Activated naive CD4-positive, alpha-beta T cell treated with anti-CD3 and anti-CD28 coated beads for 36 hours (primary cell): ENCODE data around the gene MAPK9. TPM values are rescaled to one million over a fixed set of nuclear protein-coding genes. Genes with fewer than 3 reads are reported as not detected.
A peak's percentile ranks its signal among the peaks of the same experiment; 100 is the strongest.

Experiments
- CTCF ChIA-PET: fragments of 350-600 bp; sonication (Branson Sonifier 250); formaldehyde crosslinking; loops from one replicate; lab custom pipeline; 2021; ENCODE audit warnings: antibody characterized with exemption; lab: Charles Lee
- DNase-seq: peaks from one replicate; pipeline ENCODE4 v3.0.0-alpha.2; 2020
- H3K27ac Mint-ChIP-seq: one replicate; pipeline ENCODE4 v1.8.0; 2021; ENCODE audit warnings: mild to moderate bottlenecking, mixed read lengths
- H3K27me3 Mint-ChIP-seq: one replicate; pipeline ENCODE4 v1.8.0; 2021; ENCODE audit warnings: low read depth, mixed read lengths
- H3K36me3 Mint-ChIP-seq: one replicate; pipeline ENCODE4 v1.8.0; 2021; ENCODE audit warnings: low read depth, mixed read lengths
- H3K4me1 Mint-ChIP-seq: one replicate; pipeline ENCODE4 v1.8.0; 2021; ENCODE audit warnings: low read depth, mixed read lengths
- H3K4me3 Mint-ChIP-seq: one replicate; pipeline ENCODE4 v1.8.0; 2021; ENCODE audit warnings: mild to moderate bottlenecking, moderate library complexity, mixed read lengths
- H3K9me3 Mint-ChIP-seq: one replicate; pipeline ENCODE4 v1.8.0; 2021; ENCODE audit warnings: mixed read lengths
- intact Hi-C: fragments of 100-400 bp; cut with micrococcal nuclease; formaldehyde crosslinking; loops from one replicate; pipeline ENCODE4 v1.15.1; 2023
- total RNA-seq, 2 experiments: library from RNA; stranded (reverse); gene quantifications; one replicate each; pipeline ENCODE4 v1.2.3, GENCODE V29; 2021

The MAPK9 gene
- total RNA-seq, 2 experiments from 2014 or later, result 30.8 to 34.4 TPM

- no peaks in the 10 kb centered on the region for H3K4me1 Mint-ChIP-seq
- no peaks in the 10 kb centered on the region for H3K27me3 Mint-ChIP-seq
- intact Hi-C loops, result no loop called here
- no peak overlapping the region for H3K27ac Mint-ChIP-seq
- H3K36me3 Mint-ChIP-seq, result no peaks in the 10 kb centered on the region
- no peak overlapping the region for H3K4me3 Mint-ChIP-seq
- CTCF ChIA-PET, result interaction anchor here (1.7 kb wide), 1 partner anchor 8 kb away, joined by 9 read pairs; no protein-coding TSS in a partner anchor
- H3K9me3 Mint-ChIP-seq, result no peaks in the 10 kb centered on the region
- no peak for DNase-seq
Observed at GRCh38 chr5:180323160-180323559, 31.3 kb upstream of the MAPK9 start.

- CTCF ChIA-PET, result interaction anchor here (1.4 to 1.8 kb wide), 3 partner anchors 10 to 25 kb away, joined by 4 to 14 read pairs (median 6); no protein-coding TSS in a partner anchor
- Mint-ChIP-seq H3K27ac (no peak overlapping the region), H3K9me3 (no peaks in the 10 kb centered on the region), H3K27me3 (no peaks in the 10 kb centered on the region), H3K4me3 (no peak overlapping the region), H3K36me3 (no peaks in the 10 kb centered on the region), H3K4me1 (no peaks in the 10 kb centered on the region)
- intact Hi-C loops, result no loop called here
- DNase-seq, result no peak
Observed at GRCh38 chr5:180318456-180319089, 26.7 kb upstream of the MAPK9 start.

GRCh38 chr5:180316586-180316985 lies 24.7 kb upstream of the MAPK9 start:
- Mint-ChIP-seq H3K4me3 (no peak overlapping the region), H3K4me1 (no peaks in the 10 kb centered on the region), H3K27ac (no peak overlapping the region), H3K9me3 (no peaks in the 10 kb centered on the region), H3K27me3 (no peaks in the 10 kb centered on the region), H3K36me3 (no peaks in the 10 kb centered on the region)
- no peak for DNase-seq
- CTCF ChIA-PET, result interaction anchor here (1.0 to 4.3 kb wide), 10 partner anchors 9 to 191 kb away, joined by 3 to 77 read pairs (median 9); partner anchors contain the start of gene MAPK9
- intact Hi-C loops, result no loop called here

DNA sequence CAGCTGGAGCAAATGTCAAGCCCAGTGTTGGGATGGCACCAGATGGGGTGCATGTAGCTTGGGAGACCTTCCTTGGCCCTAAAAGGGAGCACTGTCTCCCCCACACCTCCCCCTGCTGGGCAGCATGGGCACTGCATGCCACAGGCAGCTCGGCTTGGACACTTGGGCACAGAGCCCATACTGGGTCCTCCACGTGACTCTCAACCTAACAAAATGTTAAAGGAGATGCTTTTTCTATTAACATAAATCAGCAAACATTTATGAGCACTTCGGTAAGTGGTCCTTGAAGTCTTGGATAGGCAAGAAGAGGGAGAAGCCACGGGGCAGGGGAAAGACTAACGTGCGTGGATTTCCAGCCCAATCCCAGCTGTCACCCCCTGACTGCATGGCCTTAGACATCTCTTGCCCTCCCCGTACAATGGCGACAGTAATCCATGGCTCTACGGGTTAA lies 23.9 kb upstream of the MAPK9 start:
- Mint-ChIP-seq H3K27ac (no peak overlapping the region), H3K27me3 (no peaks in the 10 kb centered on the region), H3K4me1 (no peaks in the 10 kb centered on the region), H3K36me3 (no peaks in the 10 kb centered on the region), H3K9me3 (no peaks in the 10 kb centered on the region), H3K4me3 (no peak overlapping the region)
- CTCF ChIA-PET, result interaction anchor here (0.8 to 4.3 kb wide), 20 partner anchors 8 to 553 kb away, joined by 3 to 77 read pairs (median 4); partner anchors contain the start of gene MAPK9
- peak; percentile 81 for DNase-seq
- intact Hi-C loops, result loop anchor here (1.0 kb wide), 2 partner anchors 22 to 188 kb away; no protein-coding TSS in a partner anchor

DNA sequence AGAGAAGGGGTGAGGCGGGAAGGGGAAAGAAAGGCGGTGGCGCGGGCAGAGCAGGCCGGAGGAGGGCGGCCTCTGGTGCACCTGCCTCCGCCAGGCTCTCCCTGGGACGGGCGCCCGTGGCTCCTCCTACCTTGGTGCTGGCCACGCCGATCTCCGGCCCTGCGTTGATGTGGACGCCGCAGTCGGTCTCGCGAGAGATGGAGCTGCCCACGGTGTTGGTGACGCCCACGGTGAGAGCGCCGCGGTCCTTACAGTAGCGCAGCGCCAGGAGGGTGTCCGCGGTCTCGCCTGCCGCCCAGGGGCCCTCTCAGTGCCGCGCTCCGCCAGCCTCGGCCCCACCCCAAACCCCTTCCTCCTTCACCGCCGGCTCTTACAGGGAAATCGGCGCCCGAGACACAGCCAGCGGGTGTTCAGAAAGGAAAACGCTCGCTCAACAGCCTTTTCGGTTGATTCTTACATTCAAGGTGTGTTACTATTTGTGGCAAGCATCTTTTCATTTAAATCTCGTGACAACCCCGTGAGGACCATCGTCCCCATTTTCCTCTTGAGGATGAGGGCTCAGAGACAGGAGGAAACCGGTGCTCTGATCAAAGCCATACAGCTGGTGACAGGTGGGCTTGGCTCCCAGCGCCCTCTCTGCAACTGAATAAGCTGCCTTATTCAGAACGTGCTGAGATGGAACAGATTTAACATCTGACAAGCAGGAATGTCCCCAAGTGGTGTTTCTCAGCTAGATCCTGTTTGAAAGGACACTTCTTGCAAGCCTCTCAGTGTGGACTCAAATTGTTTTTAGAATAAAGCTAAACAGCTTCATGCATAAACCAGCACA lies 22.0 kb upstream of the MAPK9 start:
- intact Hi-C loops, result no loop called here
- Mint-ChIP-seq H3K27me3 (no peaks in the 10 kb centered on the region), H3K27ac (no peak overlapping the region), H3K4me1 (no peaks in the 10 kb centered on the region), H3K4me3 (peak overlapping the region; percentile 67), H3K36me3 (no peaks in the 10 kb centered on the region), H3K9me3 (no peaks in the 10 kb centered on the region)
- peak; percentile 83 for DNase-seq
- CTCF ChIA-PET, result interaction anchor here (1.1 to 4.3 kb wide), 6 partner anchors 14 to 157 kb away, joined by 3 to 77 read pairs (median 14); partner anchors contain the start of gene MAPK9

DNA sequence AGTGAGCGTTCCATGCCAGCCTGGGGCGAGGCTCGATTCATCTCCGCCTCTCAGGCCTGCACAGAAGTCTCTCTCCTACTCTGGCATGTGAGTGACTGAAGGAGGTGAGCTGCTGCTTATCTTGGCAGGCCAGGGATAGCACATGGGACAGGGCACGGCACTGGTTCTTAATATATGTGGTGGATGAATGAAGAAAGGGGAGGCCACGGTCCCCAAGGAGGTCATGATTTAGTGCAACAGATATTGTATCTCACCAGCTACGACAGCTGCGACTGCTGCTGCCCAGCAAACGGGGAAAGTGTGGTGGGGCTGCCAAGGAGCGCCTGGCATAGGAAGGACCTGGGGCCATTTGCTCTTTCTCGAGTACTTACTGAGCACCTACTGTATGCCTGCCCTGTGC lies 19.3 kb upstream of the MAPK9 start:
- H3K27ac Mint-ChIP-seq, result no peak overlapping the region
- no peaks in the 10 kb centered on the region for H3K4me1 Mint-ChIP-seq
- H3K9me3 Mint-ChIP-seq, result no peaks in the 10 kb centered on the region
- CTCF ChIA-PET, result interaction anchor here (1.1 to 1.3 kb wide), 2 partner anchors 16 to 17 kb away, joined by 3 to 5 read pairs; no protein-coding TSS in a partner anchor
- H3K27me3 Mint-ChIP-seq, result no peaks in the 10 kb centered on the region
- DNase-seq, result no peak
- no peaks in the 10 kb centered on the region for H3K36me3 Mint-ChIP-seq
- H3K4me3 Mint-ChIP-seq, result no peak overlapping the region
- intact Hi-C loops, result no loop called here

DNA sequence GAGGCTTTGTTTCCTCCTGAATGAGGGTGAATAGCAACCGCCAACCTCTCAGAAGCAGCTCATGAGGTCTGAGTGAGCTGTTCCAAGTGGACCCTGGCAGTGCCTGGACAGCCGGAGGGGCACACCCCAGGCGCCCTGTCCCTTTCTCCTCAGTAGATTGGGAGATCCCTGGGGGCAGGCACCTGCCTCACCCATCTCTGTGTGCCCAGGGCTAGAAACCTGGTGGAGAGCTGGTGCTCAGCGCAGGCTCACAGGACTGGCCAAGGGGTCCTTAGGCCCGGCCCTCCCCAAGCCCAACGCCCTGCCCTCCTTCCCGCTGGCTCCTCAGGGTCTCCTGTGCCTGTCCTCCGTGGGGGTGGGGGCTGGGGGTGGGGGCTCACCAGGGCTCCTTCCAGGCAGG lies 14.9 kb upstream of the MAPK9 start:
- CTCF ChIA-PET, result interaction anchor here (2.4 kb wide), 1 partner anchor 9 kb away, joined by 12 read pairs; no protein-coding TSS in a partner anchor
- Mint-ChIP-seq H3K27me3 (no peaks in the 10 kb centered on the region), H3K27ac (no peak overlapping the region), H3K36me3 (no peaks in the 10 kb centered on the region), H3K9me3 (no peaks in the 10 kb centered on the region), H3K4me3 (no peak overlapping the region), H3K4me1 (no peaks in the 10 kb centered on the region)
- DNase-seq, result no peak
- intact Hi-C loops, result no loop called here

- Mint-ChIP-seq H3K27ac (no peak overlapping the region), H3K4me3 (no peak overlapping the region), H3K4me1 (no peaks in the 10 kb centered on the region), H3K27me3 (no peaks in the 10 kb centered on the region), H3K9me3 (no peaks in the 10 kb centered on the region), H3K36me3 (no peaks in the 10 kb centered on the region)
- CTCF ChIA-PET, result interaction anchor here (0.6 to 2.4 kb wide), 2 partner anchors 10 to 174 kb away, joined by 4 to 12 read pairs; no protein-coding TSS in a partner anchor
- intact Hi-C loops, result no loop called here
- DNase-seq, result no peak
Observed at GRCh38 chr5:180305481-180305880, 13.6 kb upstream of the MAPK9 start.

GRCh38 chr5:180304431-180305375 lies 12.8 kb upstream of the MAPK9 start:
- CTCF ChIA-PET, result interaction anchor here (1.3 to 1.6 kb wide), 3 partner anchors 11 to 24 kb away, joined by 3 to 9 read pairs (median 4); no protein-coding TSS in a partner anchor
- no peak overlapping the region for H3K27ac Mint-ChIP-seq

DNA sequence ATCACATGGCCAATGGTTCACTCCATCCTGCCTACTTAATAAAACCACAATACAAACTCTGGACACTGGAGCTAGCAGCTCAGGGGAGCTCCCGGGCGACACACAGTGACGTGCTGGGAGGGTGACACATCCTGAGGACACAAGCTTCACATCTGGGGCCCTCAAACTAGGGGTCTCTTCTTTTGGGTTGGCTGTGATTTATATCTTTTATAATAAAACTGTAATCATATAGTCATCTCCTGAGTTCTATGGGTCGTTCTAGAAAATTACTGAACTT lies 12.1 kb upstream of the MAPK9 start:
- CTCF ChIA-PET, result interaction anchor here (1.3 to 1.6 kb wide), 3 partner anchors 10 to 25 kb away, joined by 3 to 9 read pairs (median 4); no protein-coding TSS in a partner anchor
- Mint-ChIP-seq H3K27ac (no peak overlapping the region), H3K9me3 (no peaks in the 10 kb centered on the region), H3K4me1 (no peaks in the 10 kb centered on the region), H3K4me3 (no peak overlapping the region), H3K27me3 (no peaks in the 10 kb centered on the region), H3K36me3 (no peaks in the 10 kb centered on the region)
- DNase-seq, result no peak
- intact Hi-C loops, result no loop called here

More at GRCh38 chr5:180304431-180305375, 12.8 kb upstream of the MAPK9 start:
- Mint-ChIP-seq H3K27me3 (no peaks in the 10 kb centered on the region), H3K4me3 (no peak overlapping the region), H3K9me3 (no peaks in the 10 kb centered on the region), H3K36me3 (no peaks in the 10 kb centered on the region), H3K4me1 (no peaks in the 10 kb centered on the region)
- intact Hi-C loops, result no loop called here
- DNase-seq, result no peak

DNA sequence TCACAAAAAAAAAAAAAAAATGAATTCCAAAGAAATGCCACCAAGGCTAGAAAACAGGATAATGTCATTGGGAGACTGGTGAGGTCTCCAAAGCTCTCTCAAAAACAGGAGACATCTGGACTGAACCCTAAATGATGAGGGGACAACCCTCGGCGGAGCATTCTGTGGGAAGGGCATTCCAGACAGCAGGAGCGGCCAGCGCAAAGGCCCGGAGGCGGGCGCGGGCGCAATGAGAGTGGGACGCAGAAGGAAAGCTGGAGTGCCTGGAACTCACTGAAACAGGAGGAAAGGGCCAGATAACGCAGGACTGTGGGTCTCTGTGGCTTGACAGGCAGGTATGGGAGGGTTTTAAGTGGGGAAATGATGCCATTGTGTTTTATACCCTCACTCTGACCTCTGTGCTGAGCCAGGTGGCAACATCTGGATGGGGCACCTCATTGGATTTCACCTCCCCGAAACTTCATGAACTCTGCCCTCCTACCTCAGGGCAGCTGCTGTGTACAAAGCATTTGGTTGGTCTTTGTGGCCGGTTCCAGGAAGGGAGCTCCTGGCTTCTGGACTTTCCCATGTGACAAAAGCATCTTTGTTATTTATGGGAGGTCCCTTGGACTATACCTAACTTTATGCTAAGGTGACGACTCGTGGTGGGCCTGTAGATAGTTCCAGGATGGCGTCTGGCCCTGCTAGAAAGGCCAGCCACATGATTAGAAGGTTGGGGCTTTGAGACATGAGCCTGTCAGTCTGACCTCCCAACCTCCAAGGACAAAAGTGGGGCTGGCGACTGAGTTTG lies 11.5 kb upstream of the MAPK9 start:
- CTCF ChIA-PET, result interaction anchor here (1.3 to 1.6 kb wide), 3 partner anchors 10 to 26 kb away, joined by 3 to 9 read pairs (median 4); no protein-coding TSS in a partner anchor

More for the DNA sequence above, 11.5 kb upstream of the MAPK9 start:
- intact Hi-C loops, result no loop called here
- Mint-ChIP-seq H3K4me1 (no peaks in the 10 kb centered on the region), H3K27me3 (no peaks in the 10 kb centered on the region), H3K9me3 (no peaks in the 10 kb centered on the region), H3K4me3 (no peak overlapping the region), H3K36me3 (no peaks in the 10 kb centered on the region), H3K27ac (no peak overlapping the region)
- DNase-seq, result no peak
